ENCODE data around the gene TNNC2. TPM values are rescaled to one million over a fixed set of nuclear protein-coding genes. Genes with fewer than 3 reads are reported as not detected.
A peak's percentile ranks its signal among the peaks of the same experiment; 100 is the strongest.

TNNC2 gene
- total and polyA plus RNA-seq, 5 donors from 2014 or later: 0.49 to 1.5 (median 1.1) TPM; not detected in 1

DNA sequence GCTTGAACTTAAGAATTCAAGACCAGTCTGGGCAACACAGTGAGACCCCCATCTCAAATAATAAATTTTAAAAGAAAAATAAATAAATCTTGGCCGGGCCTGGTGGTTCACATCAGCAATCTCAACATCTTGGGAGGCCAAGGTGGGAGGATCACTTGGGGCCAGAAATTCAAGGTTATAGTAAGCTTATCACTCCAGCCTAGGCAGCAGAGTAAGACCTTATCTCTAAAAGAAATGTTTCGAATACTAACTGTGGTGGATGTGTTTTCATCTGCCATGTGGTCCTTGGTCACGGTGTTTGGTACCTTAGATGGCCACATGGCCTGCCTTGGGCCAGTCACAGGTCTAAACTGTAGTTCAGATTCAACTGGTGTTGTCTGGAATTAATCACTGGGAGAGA is 8.9 kb downstream of the TNNC2 start:
- Mint-ChIP-seq H3K9me3 (peaks cover 0 to 2% (median 0%) of the 10 kb centered on the region in 7 donors), H3K27ac (no peak overlapping the region), H3K4me3 (no peak overlapping the region), H3K4me1 (peaks cover 0 to 10% (median 6%) of the 10 kb centered on the region in 4 donors), H3K27me3 (peaks cover 22% of the 10 kb centered on the region), H3K36me3 (no peaks in the 10 kb centered on the region)
- Histone ChIP-seq H3K36me3 (ENCODE audit: control insufficient read depth, insufficient read depth, low read length) (no peaks in the 10 kb centered on the region), H3K4me3 (ENCODE audit: low read depth, low read length) (no peak overlapping the region), H3K27ac (ENCODE audit: insufficient read depth, low read length, poor library complexity, severe bottlenecking) (no peak overlapping the region), H3K27me3 (ENCODE audit: control insufficient read depth, insufficient read depth, low read length) (no peaks in the 10 kb centered on the region), H3K4me1 (ENCODE audit: control insufficient read depth, insufficient read depth, low read length, poor library complexity, severe bottlenecking) (peaks cover 6% of the 10 kb centered on the region), H3K9me3 (ENCODE audit: control insufficient read depth in 2 of 2, low read length in 2 of 2) (no peaks in the 10 kb centered on the region)
- ATAC-seq (ENCODE audit: low read depth in 2 of 2) (no peak), DNase-seq (no peak)

DNA sequence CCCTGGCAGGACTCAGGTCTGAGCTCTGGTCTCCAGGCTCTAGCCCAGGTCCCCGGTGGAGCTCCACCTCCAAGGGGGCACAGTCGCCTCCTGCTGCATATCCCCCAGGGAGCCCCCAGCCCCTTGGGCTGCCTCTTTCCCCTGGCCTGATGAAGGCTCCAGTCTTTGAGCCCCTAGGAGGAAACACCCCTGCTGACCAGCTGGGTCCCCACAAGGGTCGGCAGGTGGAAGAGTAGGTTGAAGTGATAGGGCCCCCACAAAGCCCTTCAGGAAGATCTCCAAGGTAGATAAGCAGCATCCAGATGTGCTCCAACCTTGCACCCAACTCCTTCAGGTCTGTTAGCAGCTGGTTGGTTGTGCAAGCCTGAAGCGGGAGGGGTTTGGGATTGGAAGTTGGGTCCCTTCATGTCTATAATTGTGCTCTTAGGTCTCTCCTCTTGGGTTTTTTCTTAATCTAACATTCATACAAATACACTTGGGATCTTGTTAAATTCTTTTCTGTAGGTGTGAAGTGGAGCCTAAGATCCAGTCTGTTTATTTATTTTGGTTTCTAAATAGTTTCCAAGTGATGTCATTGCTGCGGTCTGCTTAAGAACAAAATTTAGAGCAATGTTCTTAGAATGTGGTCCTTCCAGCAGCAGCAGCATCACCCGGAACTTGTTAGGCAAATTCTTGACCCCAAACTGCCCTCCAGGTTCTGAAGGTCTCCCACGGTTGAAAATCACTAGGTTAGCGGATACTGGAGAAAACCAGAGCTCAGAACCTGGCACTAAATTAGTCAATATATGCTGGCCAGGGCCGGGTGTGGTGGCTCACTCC is 9.5 kb downstream of the TNNC2 start:
- Histone ChIP-seq H3K4me3 (ENCODE audit: low read depth, low read length) (no peak overlapping the region), H3K36me3 (ENCODE audit: control insufficient read depth, insufficient read depth, low read length) (no peaks in the 10 kb centered on the region), H3K27ac (ENCODE audit: insufficient read depth, low read length, poor library complexity, severe bottlenecking) (no peak overlapping the region), H3K9me3 (ENCODE audit: control insufficient read depth in 2 of 2, low read length in 2 of 2) (no peaks in the 10 kb centered on the region), H3K4me1 (ENCODE audit: control insufficient read depth, insufficient read depth, low read length, poor library complexity, severe bottlenecking) (peaks cover 8% of the 10 kb centered on the region), H3K27me3 (ENCODE audit: control insufficient read depth, insufficient read depth, low read length) (no peaks in the 10 kb centered on the region)
- no peak for DNase-seq
- Mint-ChIP-seq H3K4me3 (peak overlapping the region in 1 of 4 donors; percentile 25), H3K36me3 (no peaks in the 10 kb centered on the region), H3K27me3 (peaks cover 16% of the 10 kb centered on the region), H3K27ac (no peak overlapping the region), H3K4me1 (peaks cover 0 to 12% (median 9%) of the 10 kb centered on the region in 4 donors), H3K9me3 (peaks cover 0 to 2% (median 0%) of the 10 kb centered on the region in 7 donors)
- no peak for ATAC-seq (ENCODE audit: low read depth in 2 of 2)

DNA sequence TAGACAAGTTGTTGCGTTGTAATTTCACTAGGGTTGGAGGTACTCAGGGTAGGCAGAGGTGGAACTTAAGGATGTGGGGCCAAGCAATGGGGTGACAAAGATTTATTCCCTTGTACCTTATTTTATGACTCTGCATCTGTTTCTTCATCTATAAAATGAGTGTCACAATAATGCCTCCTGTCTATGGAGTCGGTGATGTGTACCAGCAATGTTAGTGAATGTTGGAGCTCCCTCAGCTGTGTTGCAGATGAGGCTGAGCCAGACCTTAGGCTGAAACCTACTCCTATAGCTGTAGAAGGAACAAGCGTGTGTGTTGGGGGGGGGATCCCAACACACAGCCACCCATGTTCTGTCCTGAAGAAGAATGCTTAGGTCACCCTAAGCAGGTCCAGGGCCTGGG is 10.2 kb downstream of the TNNC2 start:
- ATAC-seq (ENCODE audit: low read depth in 2 of 2): no peak
- peaks cover 10% of the 10 kb centered on the region for H3K27me3 Mint-ChIP-seq
- peak overlapping the region in 1 of 3 donors; percentile 10 for H3K27ac Mint-ChIP-seq
- H3K27me3 ChIP-seq (ENCODE audit: control insufficient read depth, insufficient read depth, low read length): no peaks in the 10 kb centered on the region
- H3K4me1 ChIP-seq (ENCODE audit: control insufficient read depth, insufficient read depth, low read length, poor library complexity, severe bottlenecking): peaks cover 11% of the 10 kb centered on the region
- H3K9me3 ChIP-seq (ENCODE audit: control insufficient read depth in 2 of 2, low read length in 2 of 2): no peaks in the 10 kb centered on the region
- no peak overlapping the region for H3K27ac ChIP-seq (ENCODE audit: insufficient read depth, low read length, poor library complexity, severe bottlenecking)
- no peak overlapping the region for H3K4me3 ChIP-seq (ENCODE audit: low read depth, low read length)
- DNase-seq: no peak
- no peak overlapping the region for H3K4me3 Mint-ChIP-seq
- peaks cover 0 to 2% (median 0%) of the 10 kb centered on the region in 7 donors for H3K9me3 Mint-ChIP-seq
- H3K36me3 Mint-ChIP-seq: no peaks in the 10 kb centered on the region
- no peaks in the 10 kb centered on the region for H3K36me3 ChIP-seq (ENCODE audit: control insufficient read depth, insufficient read depth, low read length)
- peaks cover 0 to 17% (median 13%) of the 10 kb centered on the region in 4 donors for H3K4me1 Mint-ChIP-seq

DNA sequence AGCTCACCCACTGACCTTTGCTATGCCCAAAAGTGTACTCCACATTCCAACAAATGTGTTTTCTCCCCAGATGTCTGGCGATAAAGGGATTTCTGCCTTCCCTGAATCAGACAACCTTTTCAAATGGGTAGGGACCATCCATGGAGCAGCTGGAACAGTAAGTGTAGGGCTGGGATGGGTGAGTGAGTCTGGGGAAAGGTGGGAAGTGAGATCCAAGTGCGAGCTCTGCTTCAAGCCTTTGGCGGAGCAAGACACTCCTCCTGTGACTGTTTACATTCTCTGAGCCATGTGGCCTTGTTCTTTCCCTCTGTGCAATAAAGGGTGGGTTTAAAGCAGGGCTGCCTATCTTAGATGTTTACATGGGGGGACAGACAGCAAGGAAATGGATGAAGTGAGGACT is 12.8 kb downstream of the TNNC2 start:
- Mint-ChIP-seq H3K36me3 (peaks cover 14% of the 10 kb centered on the region), H3K4me1 (peaks cover 0 to 20% (median 15%) of the 10 kb centered on the region in 4 donors), H3K27ac (no peak overlapping the region), H3K4me3 (no peak overlapping the region), H3K9me3 (peaks cover 0 to 2% (median 0%) of the 10 kb centered on the region in 7 donors), H3K27me3 (no peaks in the 10 kb centered on the region)
- Histone ChIP-seq H3K9me3 (ENCODE audit: control insufficient read depth in 2 of 2, low read length in 2 of 2) (no peaks in the 10 kb centered on the region), H3K4me3 (ENCODE audit: low read depth, low read length) (no peak overlapping the region), H3K4me1 (ENCODE audit: control insufficient read depth, insufficient read depth, low read length, poor library complexity, severe bottlenecking) (peaks cover 13% of the 10 kb centered on the region), H3K36me3 (ENCODE audit: control insufficient read depth, insufficient read depth, low read length) (peaks cover 21% of the 10 kb centered on the region), H3K27ac (ENCODE audit: insufficient read depth, low read length, poor library complexity, severe bottlenecking) (no peak overlapping the region), H3K27me3 (ENCODE audit: control insufficient read depth, insufficient read depth, low read length) (no peaks in the 10 kb centered on the region)
- no peak for ATAC-seq (ENCODE audit: low read depth in 2 of 2)
- no peak for DNase-seq

DNA sequence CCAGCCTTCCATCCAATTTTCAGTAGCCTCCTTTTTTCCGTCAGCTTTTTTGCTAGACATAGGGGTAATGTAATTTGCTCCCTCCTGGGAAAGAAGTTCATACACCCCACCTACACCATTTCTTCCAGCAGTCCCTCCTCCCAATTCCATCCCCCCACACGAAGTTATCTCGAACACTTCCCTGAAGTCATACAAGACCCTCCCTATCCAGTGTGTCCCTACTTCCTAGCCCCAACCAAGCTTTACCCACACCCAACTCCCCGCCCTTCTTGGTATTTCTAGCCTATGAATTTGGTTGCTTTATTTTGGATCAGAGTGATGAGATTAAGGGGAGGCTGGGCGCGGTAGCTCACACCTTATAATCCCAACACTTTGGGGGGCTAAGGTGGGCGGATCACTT is 13.6 kb downstream of the TNNC2 start:
- Mint-ChIP-seq H3K27me3 (no peaks in the 10 kb centered on the region), H3K27ac (no peak overlapping the region), H3K36me3 (peaks cover 16% of the 10 kb centered on the region), H3K9me3 (peaks cover 0 to 2% (median 0%) of the 10 kb centered on the region in 7 donors), H3K4me3 (peak overlapping the region; percentile 85 to 96 (median 88)), H3K4me1 (peaks cover 0 to 20% (median 15%) of the 10 kb centered on the region in 4 donors)
- peak overlapping the region; percentile 59 for H3K4me3 ChIP-seq (ENCODE audit: low read depth, low read length)
- H3K27me3 ChIP-seq (ENCODE audit: control insufficient read depth, insufficient read depth, low read length): no peaks in the 10 kb centered on the region
- H3K27ac ChIP-seq (ENCODE audit: insufficient read depth, low read length, poor library complexity, severe bottlenecking): no peak overlapping the region
- DNase-seq: no peak
- H3K4me1 ChIP-seq (ENCODE audit: control insufficient read depth, insufficient read depth, low read length, poor library complexity, severe bottlenecking): peaks cover 13% of the 10 kb centered on the region
- peaks cover 28% of the 10 kb centered on the region for H3K36me3 ChIP-seq (ENCODE audit: control insufficient read depth, insufficient read depth, low read length)
- no peak for ATAC-seq (ENCODE audit: low read depth in 2 of 2)
- no peaks in the 10 kb centered on the region for H3K9me3 ChIP-seq (ENCODE audit: control insufficient read depth in 2 of 2, low read length in 2 of 2)

DNA sequence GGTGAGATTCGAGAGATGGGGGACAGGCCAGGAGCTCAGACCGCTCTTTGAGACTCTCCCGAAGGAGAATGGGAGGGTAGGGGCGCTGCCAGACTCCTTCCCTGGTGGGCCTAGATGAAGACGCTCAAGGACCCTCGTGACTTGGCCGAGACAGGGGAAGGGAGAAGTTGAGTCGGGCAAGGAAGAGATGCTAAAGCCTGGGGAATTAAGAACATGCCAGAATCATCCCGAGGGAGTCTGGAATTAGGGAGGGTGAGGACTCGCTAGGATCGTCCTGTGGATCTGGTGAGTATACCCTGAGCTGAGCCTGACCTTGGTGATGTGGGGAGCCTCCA is 14.1 kb downstream of the TNNC2 start:
- H3K27me3 Mint-ChIP-seq: no peaks in the 10 kb centered on the region
- ATAC-seq (ENCODE audit: low read depth in 2 of 2): no peak
- H3K4me1 Mint-ChIP-seq: peaks cover 0 to 20% (median 15%) of the 10 kb centered on the region in 4 donors
- Histone ChIP-seq H3K9me3 (ENCODE audit: control insufficient read depth in 2 of 2, low read length in 2 of 2) (no peaks in the 10 kb centered on the region), H3K27me3 (ENCODE audit: control insufficient read depth, insufficient read depth, low read length) (no peaks in the 10 kb centered on the region), H3K27ac (ENCODE audit: insufficient read depth, low read length, poor library complexity, severe bottlenecking) (peak overlapping the region; percentile 14), H3K4me1 (ENCODE audit: control insufficient read depth, insufficient read depth, low read length, poor library complexity, severe bottlenecking) (peaks cover 13% of the 10 kb centered on the region), H3K36me3 (ENCODE audit: control insufficient read depth, insufficient read depth, low read length) (peaks cover 31% of the 10 kb centered on the region), H3K4me3 (ENCODE audit: low read depth, low read length) (peak overlapping the region; percentile 59)
- H3K27ac Mint-ChIP-seq: peak overlapping the region in 1 of 3 donors; percentile 80
- H3K36me3 Mint-ChIP-seq: peaks cover 16% of the 10 kb centered on the region
- no peaks in the 10 kb centered on the region for H3K9me3 Mint-ChIP-seq
- no peak for DNase-seq
- peak overlapping the region; percentile 85 to 96 (median 88) for H3K4me3 Mint-ChIP-seq

DNA sequence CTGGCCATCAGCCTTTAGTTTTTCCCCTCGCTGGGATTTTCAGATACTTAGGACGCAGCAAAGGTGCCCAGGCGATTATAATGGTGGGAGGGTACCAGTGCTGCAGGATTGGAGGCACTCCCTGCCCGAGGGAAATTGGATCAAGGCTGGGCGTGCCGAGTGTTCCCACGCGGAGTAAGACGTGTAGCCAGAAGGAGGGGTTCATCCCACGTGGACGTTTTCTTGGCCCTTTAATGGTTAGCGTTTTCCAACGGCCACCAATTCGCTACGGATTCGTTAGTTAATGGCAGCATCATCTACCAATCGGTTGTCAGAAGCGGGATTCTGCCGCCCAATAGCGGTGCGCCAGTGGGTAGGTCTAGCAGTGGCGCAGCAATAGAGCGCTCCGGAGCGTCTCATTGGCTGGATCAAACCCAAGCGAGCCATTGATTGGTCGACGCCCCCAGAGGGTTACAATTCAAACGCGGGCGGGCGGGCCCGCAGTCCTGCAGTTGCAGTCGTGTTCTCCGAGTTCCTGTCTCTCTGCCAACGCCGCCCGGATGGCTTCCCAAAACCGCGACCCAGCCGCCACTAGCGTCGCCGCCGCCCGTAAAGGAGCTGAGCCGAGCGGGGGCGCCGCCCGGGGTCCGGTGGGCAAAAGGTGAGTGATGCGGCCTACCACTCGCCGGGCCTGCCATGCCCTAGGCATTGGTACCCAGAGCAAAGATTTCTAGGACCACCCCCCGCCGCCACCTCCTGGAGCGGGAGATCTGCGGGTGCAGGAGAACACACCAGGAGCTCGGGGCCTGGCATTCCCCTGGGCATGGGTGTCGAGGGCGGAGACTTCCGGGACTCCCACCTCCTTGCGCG is 14.7 kb downstream of the TNNC2 start, which contains the start of gene UBE2C:
Gene UBE2C (plus strand): TSS at position 488 of the 849 bp plus-strand sequence. CDS start 52 bp downstream, at position 540.
- peak within 1 kb of the TSS in 2 of 3 donors; percentile 35 to 80 for H3K27ac Mint-ChIP-seq
- Histone ChIP-seq H3K4me3 (ENCODE audit: low read depth, low read length) (peak within 1 kb of the TSS; percentile 78), H3K36me3 (ENCODE audit: control insufficient read depth, insufficient read depth, low read length) (peaks cover 36% of the 10 kb centered on the region), H3K27me3 (ENCODE audit: control insufficient read depth, insufficient read depth, low read length) (no peaks in the 10 kb centered on the region), H3K9me3 (ENCODE audit: control insufficient read depth in 2 of 2, low read length in 2 of 2) (no peaks in the 10 kb centered on the region), H3K27ac (ENCODE audit: insufficient read depth, low read length, poor library complexity, severe bottlenecking) (peak within 1 kb of the TSS; percentile 68), H3K4me1 (ENCODE audit: control insufficient read depth, insufficient read depth, low read length, poor library complexity, severe bottlenecking) (peaks cover 13% of the 10 kb centered on the region)
- DNase-seq: peak; percentile 91 to 99 (median 95)
- ATAC-seq (ENCODE audit: low read depth in 2 of 2): peak; percentile 100
- H3K36me3 Mint-ChIP-seq: peaks cover 16% of the 10 kb centered on the region
- H3K4me1 Mint-ChIP-seq: peaks cover 0 to 20% (median 15%) of the 10 kb centered on the region in 4 donors
- H3K4me3 Mint-ChIP-seq: peak within 1 kb of the TSS; percentile 85 to 96 (median 88)
- no peaks in the 10 kb centered on the region for H3K9me3 Mint-ChIP-seq
- H3K27me3 Mint-ChIP-seq: no peaks in the 10 kb centered on the region

Measured in CD4-positive, CD25-positive, alpha-beta regulatory T cell (primary cell).